ENCODE measurements around the gene MAPT.

Gene MAPT

DNA sequence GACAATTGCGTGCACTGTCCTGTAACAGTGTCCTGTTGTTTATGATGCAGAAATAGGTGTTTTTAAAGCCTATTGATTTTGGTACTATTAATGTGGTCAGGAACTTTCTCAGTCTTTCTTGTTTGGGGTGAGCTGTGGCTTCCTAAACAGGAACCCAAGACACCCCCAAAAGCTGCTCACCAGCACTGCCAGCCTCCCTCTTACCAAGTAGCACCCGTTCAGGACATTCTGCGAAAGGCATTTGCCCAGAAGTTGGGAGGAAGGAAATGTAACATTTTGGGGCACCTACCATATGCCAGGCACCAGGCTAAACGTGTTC lies 83.1 kb downstream of the MAPT start:
- no peak for DNase-seq (ENCODE audit: low spot score in 2 of 2)
- no peak for ATAC-seq (replicated peaks; ENCODE audit: extremely low read depth, poor library complexity, severe bottlenecking)
- no peak overlapping the region for H3K4me3 Mint-ChIP-seq

DNA sequence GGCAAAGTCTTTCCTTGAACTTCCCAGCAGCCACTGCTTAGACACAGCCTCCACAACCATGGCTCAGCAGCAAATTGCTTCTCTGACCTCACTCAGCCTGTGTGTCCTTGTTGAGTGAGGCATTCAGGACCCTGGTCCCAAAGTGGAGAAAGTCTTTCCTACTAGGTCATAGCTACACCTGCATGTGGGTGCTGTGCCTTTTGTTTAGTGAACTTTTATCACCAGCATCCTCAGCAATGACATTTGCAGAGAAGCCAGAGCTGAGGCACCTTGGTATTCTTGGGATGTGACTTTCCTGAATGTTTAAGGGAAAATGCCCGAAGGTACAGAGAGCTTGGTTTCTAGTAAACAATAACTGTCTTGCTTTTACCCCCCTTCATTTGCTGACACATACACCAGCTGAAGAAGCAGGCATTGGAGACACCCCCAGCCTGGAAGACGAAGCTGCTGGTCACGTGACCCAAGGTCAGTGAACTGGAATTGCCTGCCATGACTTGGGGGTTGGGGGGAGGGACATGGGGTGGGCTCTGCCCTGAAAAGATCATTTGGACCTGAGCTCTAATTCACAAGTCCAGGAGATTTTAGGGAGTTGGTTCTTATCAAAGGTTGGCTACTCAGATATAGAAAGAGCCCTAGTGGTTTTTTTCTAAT lies 83.7 kb downstream of the MAPT start:
- Mint-ChIP-seq H3K36me3 (ENCODE audit: insufficient read depth) (peaks cover 1% of the 10 kb centered on the region), H3K9me3 (no peaks in the 10 kb centered on the region), H3K27me3 (peaks cover 9% of the 10 kb centered on the region), H3K27ac (ENCODE audit: low read depth) (no peak overlapping the region), H3K4me1 (no peaks in the 10 kb centered on the region), H3K4me3 (no peak overlapping the region)
- ATAC-seq (replicated peaks; ENCODE audit: extremely low read depth, poor library complexity, severe bottlenecking), result no peak
- no peak for DNase-seq (ENCODE audit: low spot score in 2 of 2)

More for the DNA sequence above, 83.1 kb downstream of the MAPT start:
- Mint-ChIP-seq H3K9me3 (peaks cover 1% of the 10 kb centered on the region), H3K27me3 (peaks cover 9% of the 10 kb centered on the region), H3K4me1 (no peaks in the 10 kb centered on the region), H3K36me3 (ENCODE audit: insufficient read depth) (peaks cover 1% of the 10 kb centered on the region), H3K27ac (ENCODE audit: low read depth) (no peak overlapping the region)

DNA sequence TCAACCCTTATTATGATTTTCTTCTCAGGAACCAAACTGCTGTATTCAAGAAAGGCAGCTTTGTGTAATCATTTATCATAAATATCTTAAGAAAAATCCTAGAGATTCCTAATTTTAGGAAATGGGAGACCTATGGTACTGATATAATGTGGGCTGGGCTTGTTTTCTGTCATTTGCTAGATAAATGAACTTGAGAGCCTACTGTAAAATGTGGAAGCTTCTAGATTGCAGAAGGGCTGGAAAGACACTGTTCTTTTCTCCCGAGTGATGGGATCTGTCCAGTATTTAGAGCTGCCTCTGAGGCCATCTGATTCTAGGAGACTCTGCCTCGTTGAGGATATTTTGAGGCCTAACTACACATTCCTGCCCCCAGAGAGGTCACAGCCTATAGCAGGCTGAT lies 84.8 kb downstream of the MAPT start:
- Mint-ChIP-seq H3K4me3 (no peak overlapping the region), H3K27me3 (peaks cover 9% of the 10 kb centered on the region), H3K4me1 (no peaks in the 10 kb centered on the region), H3K27ac (ENCODE audit: low read depth) (no peak overlapping the region), H3K9me3 (no peaks in the 10 kb centered on the region), H3K36me3 (ENCODE audit: insufficient read depth) (peaks cover 1% of the 10 kb centered on the region)
- DNase-seq (ENCODE audit: low spot score in 2 of 2), result no peak
- ATAC-seq (replicated peaks; ENCODE audit: extremely low read depth, poor library complexity, severe bottlenecking), result no peak

GRCh38 chr17:45980855-45981254 lies 86.5 kb downstream of the MAPT start:
- Mint-ChIP-seq H3K27ac (ENCODE audit: low read depth) (no peak overlapping the region), H3K4me3 (no peak overlapping the region), H3K27me3 (peaks cover 9% of the 10 kb centered on the region), H3K4me1 (no peaks in the 10 kb centered on the region), H3K9me3 (no peaks in the 10 kb centered on the region), H3K36me3 (ENCODE audit: insufficient read depth) (peaks cover 1% of the 10 kb centered on the region)
- no peak for DNase-seq (ENCODE audit: low spot score in 2 of 2)
- no peak for ATAC-seq (replicated peaks; ENCODE audit: extremely low read depth, poor library complexity, severe bottlenecking)

GRCh38 chr17:45981306-45981705 lies 87.0 kb downstream of the MAPT start:
- Mint-ChIP-seq H3K9me3 (no peaks in the 10 kb centered on the region), H3K4me1 (no peaks in the 10 kb centered on the region)

GRCh38 chr17:45982791-45983613 lies 88.6 kb downstream of the MAPT start:
- no peaks in the 10 kb centered on the region for H3K4me1 Mint-ChIP-seq
- ATAC-seq (replicated peaks; ENCODE audit: extremely low read depth, poor library complexity, severe bottlenecking), result no peak
- DNase-seq (ENCODE audit: low spot score in 2 of 2), result no peak
- no peaks in the 10 kb centered on the region for H3K36me3 Mint-ChIP-seq (ENCODE audit: insufficient read depth)
- H3K27me3 Mint-ChIP-seq, result peaks cover 9% of the 10 kb centered on the region
- no peak overlapping the region for H3K4me3 Mint-ChIP-seq
- H3K27ac Mint-ChIP-seq (ENCODE audit: low read depth), result no peak overlapping the region
- H3K9me3 Mint-ChIP-seq, result no peaks in the 10 kb centered on the region

More at GRCh38 chr17:45981306-45981705, 87.0 kb downstream of the MAPT start:
- Mint-ChIP-seq H3K36me3 (ENCODE audit: insufficient read depth) (peaks cover 1% of the 10 kb centered on the region), H3K4me3 (no peak overlapping the region), H3K27ac (ENCODE audit: low read depth) (no peak overlapping the region), H3K27me3 (peaks cover 9% of the 10 kb centered on the region)
- ATAC-seq (replicated peaks; ENCODE audit: extremely low read depth, poor library complexity, severe bottlenecking), result no peak
- DNase-seq (ENCODE audit: low spot score in 2 of 2), result no peak

DNA sequence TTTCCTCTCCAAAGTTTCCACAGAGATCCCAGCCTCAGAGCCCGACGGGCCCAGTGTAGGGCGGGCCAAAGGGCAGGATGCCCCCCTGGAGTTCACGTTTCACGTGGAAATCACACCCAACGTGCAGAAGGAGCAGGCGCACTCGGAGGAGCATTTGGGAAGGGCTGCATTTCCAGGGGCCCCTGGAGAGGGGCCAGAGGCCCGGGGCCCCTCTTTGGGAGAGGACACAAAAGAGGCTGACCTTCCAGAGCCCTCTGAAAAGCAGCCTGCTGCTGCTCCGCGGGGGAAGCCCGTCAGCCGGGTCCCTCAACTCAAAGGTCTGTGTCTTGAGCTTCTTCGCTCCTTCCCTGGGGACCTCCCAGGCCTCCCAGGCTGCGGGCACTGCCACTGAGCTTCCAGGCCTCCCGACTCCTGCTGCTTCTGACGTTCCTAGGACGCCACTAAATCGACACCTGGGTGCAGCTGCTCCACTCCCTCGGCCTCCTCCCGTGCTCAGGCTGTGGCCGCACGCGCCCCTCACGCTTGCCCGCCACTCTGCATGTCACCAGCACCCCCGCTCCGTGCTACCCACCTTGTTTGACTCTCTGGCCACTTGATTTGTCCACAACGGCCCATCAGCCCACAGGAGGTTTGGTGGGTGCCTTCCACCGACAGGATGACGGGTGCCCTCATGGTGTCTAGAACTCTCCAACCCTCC lies 89.4 kb downstream of the MAPT start:
- Mint-ChIP-seq H3K27ac (ENCODE audit: low read depth) (no peak overlapping the region), H3K27me3 (peaks cover 9% of the 10 kb centered on the region), H3K9me3 (no peaks in the 10 kb centered on the region), H3K4me1 (no peaks in the 10 kb centered on the region), H3K36me3 (ENCODE audit: insufficient read depth) (no peaks in the 10 kb centered on the region), H3K4me3 (no peak overlapping the region)
- DNase-seq (ENCODE audit: low spot score in 2 of 2) (no peak), ATAC-seq (replicated peaks; ENCODE audit: extremely low read depth, poor library complexity, severe bottlenecking) (no peak)

DNA sequence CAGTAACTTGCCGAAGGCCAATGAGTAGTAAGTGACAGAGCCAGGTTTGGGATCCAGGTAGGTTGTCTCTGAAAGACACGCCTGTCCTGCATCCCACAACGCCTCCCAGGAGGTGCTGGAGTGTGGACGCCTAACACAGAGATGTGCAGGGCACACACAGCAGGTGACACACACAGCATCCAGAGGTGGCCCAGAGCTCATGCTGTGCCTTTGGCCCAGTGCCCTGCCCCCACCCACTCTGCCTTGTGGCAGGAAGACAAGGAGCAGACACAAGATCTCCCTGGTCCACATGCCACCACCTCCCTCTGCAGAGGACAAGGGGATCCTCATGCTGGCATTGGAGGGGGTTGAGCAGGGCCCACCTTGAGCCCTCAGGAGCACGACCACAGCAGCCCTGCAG lies 90.0 kb downstream of the MAPT start:
- Mint-ChIP-seq H3K27ac (ENCODE audit: low read depth) (no peak overlapping the region), H3K4me1 (no peaks in the 10 kb centered on the region), H3K9me3 (no peaks in the 10 kb centered on the region), H3K36me3 (ENCODE audit: insufficient read depth) (no peaks in the 10 kb centered on the region), H3K4me3 (no peak overlapping the region), H3K27me3 (peaks cover 9% of the 10 kb centered on the region)
- ATAC-seq (replicated peaks; ENCODE audit: extremely low read depth, poor library complexity, severe bottlenecking) (no peak), DNase-seq (ENCODE audit: low spot score in 2 of 2) (no peak)

- Mint-ChIP-seq H3K4me1 (no peaks in the 10 kb centered on the region), H3K9me3 (no peaks in the 10 kb centered on the region), H3K36me3 (ENCODE audit: insufficient read depth) (no peaks in the 10 kb centered on the region), H3K27ac (ENCODE audit: low read depth) (no peak overlapping the region), H3K4me3 (no peak overlapping the region), H3K27me3 (peaks cover 9% of the 10 kb centered on the region)
- ATAC-seq (replicated peaks; ENCODE audit: extremely low read depth, poor library complexity, severe bottlenecking), result no peak
- DNase-seq (ENCODE audit: low spot score in 2 of 2), result no peak
Observed at GRCh38 chr17:45985447-45985846, 91.1 kb downstream of the MAPT start.

- Mint-ChIP-seq H3K27me3 (peaks cover 9% of the 10 kb centered on the region), H3K36me3 (ENCODE audit: insufficient read depth) (no peaks in the 10 kb centered on the region), H3K4me1 (no peaks in the 10 kb centered on the region), H3K4me3 (no peak overlapping the region), H3K27ac (ENCODE audit: low read depth) (no peak overlapping the region), H3K9me3 (no peaks in the 10 kb centered on the region)
- ATAC-seq (replicated peaks; ENCODE audit: extremely low read depth, poor library complexity, severe bottlenecking) (no peak), DNase-seq (ENCODE audit: low spot score in 2 of 2) (no peak)
Observed at GRCh38 chr17:45986056-45986455, 91.7 kb downstream of the MAPT start.

- no peak overlapping the region for H3K4me3 Mint-ChIP-seq
- no peaks in the 10 kb centered on the region for H3K9me3 Mint-ChIP-seq
- H3K27me3 Mint-ChIP-seq, result no peaks in the 10 kb centered on the region
- H3K36me3 Mint-ChIP-seq (ENCODE audit: insufficient read depth), result no peaks in the 10 kb centered on the region
- H3K4me1 Mint-ChIP-seq, result no peaks in the 10 kb centered on the region
- DNase-seq (ENCODE audit: low spot score in 2 of 2), result no peak
- no peak overlapping the region for H3K27ac Mint-ChIP-seq (ENCODE audit: low read depth)
- no peak for ATAC-seq (replicated peaks; ENCODE audit: extremely low read depth, poor library complexity, severe bottlenecking)
Observed at GRCh38 chr17:45987706-45988105, 93.4 kb downstream of the MAPT start.

- H3K4me3 Mint-ChIP-seq, result no peak overlapping the region
- H3K9me3 Mint-ChIP-seq, result no peaks in the 10 kb centered on the region
- no peak for ATAC-seq (replicated peaks; ENCODE audit: extremely low read depth, poor library complexity, severe bottlenecking)
- no peaks in the 10 kb centered on the region for H3K27me3 Mint-ChIP-seq
- no peaks in the 10 kb centered on the region for H3K36me3 Mint-ChIP-seq (ENCODE audit: insufficient read depth)
- no peak overlapping the region for H3K27ac Mint-ChIP-seq (ENCODE audit: low read depth)
- DNase-seq (ENCODE audit: low spot score in 2 of 2), result no peak
- no peaks in the 10 kb centered on the region for H3K4me1 Mint-ChIP-seq
Observed at GRCh38 chr17:45989759-45990158, 95.4 kb downstream of the MAPT start.

- Mint-ChIP-seq H3K27ac (ENCODE audit: low read depth) (no peak overlapping the region), H3K4me1 (no peaks in the 10 kb centered on the region), H3K27me3 (no peaks in the 10 kb centered on the region), H3K4me3 (no peak overlapping the region), H3K36me3 (ENCODE audit: insufficient read depth) (peaks cover 2% of the 10 kb centered on the region), H3K9me3 (no peaks in the 10 kb centered on the region)
- ATAC-seq (replicated peaks; ENCODE audit: extremely low read depth, poor library complexity, severe bottlenecking) (no peak), DNase-seq (ENCODE audit: low spot score in 2 of 2) (no peak)
Observed at GRCh38 chr17:45990886-45991285, 96.5 kb downstream of the MAPT start.
